Colonic mucosa (tissue), 4 donors: Measurements from ENCODE around the gene CREB3L4. TPM values are rescaled to one million over a fixed set of nuclear protein-coding genes. Genes with fewer than 3 reads are reported as not detected.
A peak's percentile ranks its signal among the peaks of the same experiment; 100 is the strongest.

Experiments
- DNase-seq: peaks from one replicate; pipeline ENCODE4 v3.0.0-alpha.2; 2020
- H3K27ac ChIP-seq: fragments of 200-600 bp; one replicate; pipeline ENCODE4 v1.8.0; 2021
- H3K27me3 ChIP-seq: fragments of 200-600 bp; one replicate; pipeline ENCODE4 v1.8.0; 2021
- H3K36me3 ChIP-seq: fragments of 200-600 bp; one replicate; pipeline ENCODE4 v1.8.0; 2021
- H3K4me1 ChIP-seq: fragments of 200-600 bp; one replicate; pipeline ENCODE4 v1.8.0; 2021; ENCODE audit warnings: mild to moderate bottlenecking
- H3K4me3 ChIP-seq: fragments of 200-600 bp; one replicate; pipeline ENCODE4 v1.8.0; 2021
- H3K9ac ChIP-seq, 2 donors: one replicate each; pipeline ENCODE4 v1.7.0; 2013; ENCODE audit warnings: control low read depth in 2 of 2, low read depth in 2 of 2, low read length in 2 of 2
- H3K9me3 ChIP-seq: fragments of 200-600 bp; one replicate; pipeline ENCODE4 v1.8.0; 2021
- intact Hi-C: fragments of 100-400 bp; cut with DNase I; formaldehyde crosslinking; loops from one replicate; pipeline ENCODE4 v1.14.1; 2022
- total RNA-seq, 2 donors: library from RNA; stranded (reverse); fragmentation: NEBNext Ultra II Directional in 1 of 2; extraction: Animal tissue kit (Norgen Biotek cat#: 25700) in 1 of 2; gene quantifications; one replicate each; pipeline ENCODE4 v1.2.1, GENCODE V29; 2021
- TF ChIP-seq, protein P1 (sequence below): fragments of 200-600 bp; IDR thresholded peaks from one replicate; pipeline ENCODE4 v1.8.0; 2022; ENCODE audit warnings: antibody characterized with exemption, mild to moderate bottlenecking
- donor health status: healthy.
- donor health status: DM: no; HTN: no; CAD: no.
- donor health status: DM: no; HTN: no; CAD: no.

Gene CREB3L4
- total RNA-seq, result 10 to 100 TPM; 19.0 to 37.1 TPM

- intact Hi-C loops, result no loop called here
- Histone ChIP-seq H3K9ac (peak within 1 kb of the TSS; percentile 73 to 85), H3K4me1 (peaks cover 10% of the 10 kb centered on the region), H3K36me3 (no peaks in the 10 kb centered on the region), H3K4me3 (peak within 1 kb of the TSS; percentile 50), H3K9me3 (no peaks in the 10 kb centered on the region), H3K27ac (peak within 1 kb of the TSS; percentile 98), H3K27me3 (no peaks in the 10 kb centered on the region)
- TF ChIP-seq, protein P1, sequence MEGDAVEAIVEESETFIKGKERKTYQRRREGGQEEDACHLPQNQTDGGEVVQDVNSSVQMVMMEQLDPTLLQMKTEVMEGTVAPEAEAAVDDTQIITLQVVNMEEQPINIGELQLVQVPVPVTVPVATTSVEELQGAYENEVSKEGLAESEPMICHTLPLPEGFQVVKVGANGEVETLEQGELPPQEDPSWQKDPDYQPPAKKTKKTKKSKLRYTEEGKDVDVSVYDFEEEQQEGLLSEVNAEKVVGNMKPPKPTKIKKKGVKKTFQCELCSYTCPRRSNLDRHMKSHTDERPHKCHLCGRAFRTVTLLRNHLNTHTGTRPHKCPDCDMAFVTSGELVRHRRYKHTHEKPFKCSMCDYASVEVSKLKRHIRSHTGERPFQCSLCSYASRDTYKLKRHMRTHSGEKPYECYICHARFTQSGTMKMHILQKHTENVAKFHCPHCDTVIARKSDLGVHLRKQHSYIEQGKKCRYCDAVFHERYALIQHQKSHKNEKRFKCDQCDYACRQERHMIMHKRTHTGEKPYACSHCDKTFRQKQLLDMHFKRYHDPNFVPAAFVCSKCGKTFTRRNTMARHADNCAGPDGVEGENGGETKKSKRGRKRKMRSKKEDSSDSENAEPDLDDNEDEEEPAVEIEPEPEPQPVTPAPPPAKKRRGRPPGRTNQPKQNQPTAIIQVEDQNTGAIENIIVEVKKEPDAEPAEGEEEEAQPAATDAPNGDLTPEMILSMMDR, result no peak
- peak; percentile 96 for DNase-seq
Observed at GRCh38 chr1:153967107-153967999, at the start of gene CREB3L4. Gene CREB3L4 (plus strand): TSS chr1:153967902. CDS start chr1:153968526, 624 bp downstream.

- Histone ChIP-seq H3K4me3 (no peak overlapping the region), H3K27me3 (no peaks in the 10 kb centered on the region), H3K4me1 (peaks cover 16% of the 10 kb centered on the region), H3K9me3 (no peaks in the 10 kb centered on the region), H3K36me3 (no peaks in the 10 kb centered on the region), H3K9ac (peak overlapping the region in 1 of 2 donors; percentile 1), H3K27ac (peak overlapping the region; percentile 23)
- DNase-seq, result no peak
- TF ChIP-seq, protein P1, result no peak
- intact Hi-C loops, result loop anchor here (5.0 kb wide), 1 partner anchor 67 kb away; the partner anchor contains the start of gene RAB13
Observed at GRCh38 chr1:153919876-153920852, 47.5 kb upstream of the CREB3L4 start.

- DNase-seq, result no peak
- peak overlapping the region; percentile 67 for H3K4me3 ChIP-seq
- no peaks in the 10 kb centered on the region for H3K36me3 ChIP-seq
- peaks cover 16% of the 10 kb centered on the region for H3K4me1 ChIP-seq
- H3K27me3 ChIP-seq, result no peaks in the 10 kb centered on the region
- H3K9ac ChIP-seq, result peak overlapping the region in 1 of 2 donors; percentile 90
- H3K27ac ChIP-seq, result no peak overlapping the region
- no peaks in the 10 kb centered on the region for H3K9me3 ChIP-seq
- intact Hi-C loops, result loop anchor here (5.0 kb wide), 1 partner anchor 66 kb away; the partner anchor contains the start of gene RAB13
- TF ChIP-seq, protein P1, result no peak
Observed at GRCh38 chr1:153921080-153921802, 46.5 kb upstream of the CREB3L4 start.

GRCh38 chr1:153921803-153922075 lies 46.0 kb upstream of the CREB3L4 start:
- TF ChIP-seq, protein P1, result no peak
- DNase-seq, result peak; percentile 32

More at GRCh38 chr1:153921803-153922075, 46.0 kb upstream of the CREB3L4 start:
- Histone ChIP-seq H3K4me3 (peak overlapping the region; percentile 67), H3K9me3 (no peaks in the 10 kb centered on the region), H3K4me1 (peaks cover 16% of the 10 kb centered on the region), H3K27ac (peak overlapping the region; percentile 72), H3K36me3 (no peaks in the 10 kb centered on the region), H3K9ac (peak overlapping the region; percentile 60 to 90), H3K27me3 (no peaks in the 10 kb centered on the region)
- intact Hi-C loops, result loop anchor here (5.0 kb wide), 1 partner anchor 66 kb away; the partner anchor contains the start of gene RAB13
